SK-N-MC (cell line): ENCODE data around the gene GPR158.

Experiments
- EZH2 ChIP-seq: fragments of 200-600 bp; sonication (generic); IDR thresholded peaks from one replicate; pipeline ENCODE4 v1.6.1; 2017; ENCODE audit warnings: antibody characterized with exemption
- POLR2AphosphoS5 ChIP-seq: IDR thresholded peaks from 2 replicates; pipeline ENCODE4 v1.6.1; 2012; ENCODE audit warnings: mild to moderate bottlenecking, low read depth, low read length, borderline replicate concordance

GRCh38 chr10:25522946-25523608, 348.3 kb downstream of the GPR158 start:
- TF ChIP-seq EZH2, result no peak
- TF ChIP-seq POLR2AphosphoS5, result no peak
